Kidney capillary endothelial cell (primary cell): ENCODE measurements around the gene NCR1.
"Not testable (repeated sequence)": the region's sequence is repeated elsewhere in the genome, so short reads cannot be mapped to it uniquely, and the experiment has no call there.

ENCODE experiments used
- DNase-seq: peaks from one replicate; pipeline ENCODE4 v3.0.0-alpha.2; 2018; ENCODE audit warnings: low spot score

The NCR1 gene

GRCh38 chr19:54907899-54908298 lies 2.0 kb downstream of the NCR1 start:
- DNase-seq: not testable (repeated sequence)

GRCh38 chr19:54916822-54917221 lies 10.9 kb downstream of the NCR1 start:
- no peak for DNase-seq

- DNase-seq: no peak
These were observed 12.6 kb downstream of the NCR1 start for GRCh38 chr19:54918499-54918898.

GRCh38 chr19:54919646-54920563 lies 14.0 kb downstream of the NCR1 start:
- not testable (repeated sequence) for DNase-seq

GRCh38 chr19:54921082-54921481 lies 15.1 kb downstream of the NCR1 start:
- DNase-seq: no peak

GRCh38 chr19:54923276-54923675 lies 17.3 kb downstream of the NCR1 start:
- no peak for DNase-seq

GRCh38 chr19:54928299-54928698 lies 22.4 kb downstream of the NCR1 start:
- DNase-seq: peak; percentile 4

GRCh38 chr19:54937926-54938325 lies 32.0 kb downstream of the NCR1 start:
- DNase-seq: no peak

- no peak for DNase-seq
These were observed 33.0 kb downstream of the NCR1 start for GRCh38 chr19:54938906-54939305.

GRCh38 chr19:54939538-54939937 lies 33.6 kb downstream of the NCR1 start:
- DNase-seq: not testable (repeated sequence)

GRCh38 chr19:54943772-54944361 lies 37.9 kb downstream of the NCR1 start:
- not testable (repeated sequence) for DNase-seq

- DNase-seq: no peak
These were observed 41.4 kb downstream of the NCR1 start, which contains the start of gene NLRP7 for GRCh38 chr19:54947381-54947780. NLRP7 (minus strand) TSS chr19:54947530.

GRCh38 chr19:54949412-54949811 lies 43.5 kb downstream of the NCR1 start:
- DNase-seq: no peak

GRCh38 chr19:54950580-54950979 lies 44.6 kb downstream of the NCR1 start:
- DNase-seq: not testable (repeated sequence)

GRCh38 chr19:54952591-54953344 lies 46.8 kb downstream of the NCR1 start:
- no peak for DNase-seq

GRCh38 chr19:54953345-54953713 lies 47.4 kb downstream of the NCR1 start:
- DNase-seq: not testable (repeated sequence)

- no peak for DNase-seq
These were observed 49.4 kb downstream of the NCR1 start for GRCh38 chr19:54955376-54955775.

GRCh38 chr19:54959840-54960239 lies 53.9 kb downstream of the NCR1 start:
- DNase-seq: no peak
